Mesenteric fat pad (tissue), 1 donor: ENCODE results near the gene MXI1. TPM values are rescaled to one million over a fixed set of nuclear protein-coding genes. Genes with fewer than 3 reads are reported as not detected.
"Not testable (repeated sequence)": the region's sequence is repeated elsewhere in the genome, so short reads cannot be mapped to it uniquely, and the experiment has no call there.

Experiments
- DNase-seq: peaks from one replicate; pipeline ENCODE4 v3.0.0-alpha.2; 2020; ENCODE audit warnings: low spot score
- total RNA-seq: library from RNA; stranded (reverse); fragmentation: NEBNext Ultra II Directional; extraction: Animal tissue kit (Norgen Biotek cat#: 25700); gene quantifications from one replicate; pipeline ENCODE4 v1.2.1, GENCODE V29; 2021
- donor health status: DM: yes; HTN: yes; CAD: no.

MXI1 gene
- total RNA-seq, 1 donor from 2014 or later = 23.7 TPM

- no peak for DNase-seq
Observed at GRCh38 chr10:110312206-110312605, 104.8 kb downstream of the MXI1 start.

- no peak for DNase-seq
Observed at GRCh38 chr10:110313674-110314073, 106.3 kb downstream of the MXI1 start.

- DNase-seq = no peak
Observed at GRCh38 chr10:110317866-110318850, 110.8 kb downstream of the MXI1 start.

GRCh38 chr10:110321869-110322620 is 114.6 kb downstream of the MXI1 start:
- DNase-seq = no peak

GRCh38 chr10:110323503-110323902 is 116.1 kb downstream of the MXI1 start:
- no peak for DNase-seq

- no peak for DNase-seq
Observed at GRCh38 chr10:110324201-110324804, 116.9 kb downstream of the MXI1 start.

GRCh38 chr10:110324805-110325280 is 117.4 kb downstream of the MXI1 start:
- DNase-seq = no peak

- DNase-seq = no peak
Observed at GRCh38 chr10:110326351-110327032, 119.1 kb downstream of the MXI1 start.

GRCh38 chr10:110327262-110327914 is 120.0 kb downstream of the MXI1 start:
- DNase-seq = no peak

GRCh38 chr10:110330675-110331074 is 123.3 kb downstream of the MXI1 start:
- no peak for DNase-seq

GRCh38 chr10:110331226-110331795 is 123.9 kb downstream of the MXI1 start:
- not testable (repeated sequence) for DNase-seq

GRCh38 chr10:110334061-110334656 is 126.8 kb downstream of the MXI1 start:
- DNase-seq = no peak

- DNase-seq = no peak
Observed at GRCh38 chr10:110335314-110336064, 128.1 kb downstream of the MXI1 start.

- no peak for DNase-seq
Observed at GRCh38 chr10:110336111-110336721, 128.8 kb downstream of the MXI1 start.
